Measurements from ENCODE around the gene HYCC1. TPM values are rescaled to one million over a fixed set of nuclear protein-coding genes. Genes with fewer than 3 reads are reported as not detected.
"Not testable (repeated sequence)": the region's sequence is repeated elsewhere in the genome, so short reads cannot be mapped to it uniquely, and the experiment has no call there.

The HYCC1 gene
- total and polyA plus RNA-seq, 8 donors = 31.5 to 59.4 (median 44.0) TPM

DNA sequence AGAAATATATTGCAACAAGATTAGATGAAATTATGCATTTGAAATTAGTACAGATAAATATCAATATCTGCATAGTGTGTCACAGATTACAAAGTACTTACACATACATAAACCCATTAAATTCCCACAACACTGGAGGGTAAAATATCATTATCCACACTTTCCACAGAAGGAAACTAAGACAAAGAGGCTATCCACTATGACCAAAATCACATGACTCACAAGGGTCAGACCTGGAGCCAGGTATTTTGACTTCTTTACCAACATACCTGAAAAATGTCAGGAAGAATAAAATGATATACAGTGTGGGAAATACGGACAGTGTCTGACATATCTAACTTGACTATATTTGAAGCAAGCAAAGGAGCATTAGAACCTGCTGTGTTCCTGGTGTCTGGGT, 34.1 kb downstream of the HYCC1 start:
- H3K4me3 ChIP-seq = no peak overlapping the region
- H3K4me1 ChIP-seq = peaks cover 0 to 7% of the 10 kb centered on the region in 2 donors
- intact Hi-C loops (cut with DNase I) = no loop called here
- H3K36me3 ChIP-seq = peaks cover 0 to 29% of the 10 kb centered on the region in 2 donors
- peak overlapping the region in 1 of 2 donors; percentile 9 for H3K27ac ChIP-seq
- no peak for DNase-seq
- TF ChIP-seq, protein P1, sequence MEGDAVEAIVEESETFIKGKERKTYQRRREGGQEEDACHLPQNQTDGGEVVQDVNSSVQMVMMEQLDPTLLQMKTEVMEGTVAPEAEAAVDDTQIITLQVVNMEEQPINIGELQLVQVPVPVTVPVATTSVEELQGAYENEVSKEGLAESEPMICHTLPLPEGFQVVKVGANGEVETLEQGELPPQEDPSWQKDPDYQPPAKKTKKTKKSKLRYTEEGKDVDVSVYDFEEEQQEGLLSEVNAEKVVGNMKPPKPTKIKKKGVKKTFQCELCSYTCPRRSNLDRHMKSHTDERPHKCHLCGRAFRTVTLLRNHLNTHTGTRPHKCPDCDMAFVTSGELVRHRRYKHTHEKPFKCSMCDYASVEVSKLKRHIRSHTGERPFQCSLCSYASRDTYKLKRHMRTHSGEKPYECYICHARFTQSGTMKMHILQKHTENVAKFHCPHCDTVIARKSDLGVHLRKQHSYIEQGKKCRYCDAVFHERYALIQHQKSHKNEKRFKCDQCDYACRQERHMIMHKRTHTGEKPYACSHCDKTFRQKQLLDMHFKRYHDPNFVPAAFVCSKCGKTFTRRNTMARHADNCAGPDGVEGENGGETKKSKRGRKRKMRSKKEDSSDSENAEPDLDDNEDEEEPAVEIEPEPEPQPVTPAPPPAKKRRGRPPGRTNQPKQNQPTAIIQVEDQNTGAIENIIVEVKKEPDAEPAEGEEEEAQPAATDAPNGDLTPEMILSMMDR (IDR thresholded peaks at IDR 0.05) = no peak
- no peak for ATAC-seq
- H3K9me3 ChIP-seq = no peaks in the 10 kb centered on the region
- H3K27me3 ChIP-seq = no peaks in the 10 kb centered on the region

DNA sequence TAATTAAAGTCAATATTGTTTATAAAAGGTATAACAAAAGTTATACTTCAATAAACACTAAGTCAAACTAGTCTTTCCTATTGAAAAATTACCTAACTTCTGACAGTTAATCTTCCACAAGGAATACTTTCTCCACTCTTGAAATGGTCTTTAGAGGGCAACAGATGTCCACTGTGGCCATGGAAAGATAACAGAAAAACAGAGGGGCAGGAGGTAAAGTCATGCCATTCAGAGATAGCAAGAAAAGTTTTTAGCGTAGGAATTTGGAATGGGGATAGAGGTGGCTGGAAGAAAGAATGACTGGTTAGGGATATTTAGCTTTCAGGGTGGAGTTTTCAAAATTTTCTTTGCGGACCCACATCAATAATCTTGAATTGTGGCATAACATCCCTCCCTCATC, 34.7 kb downstream of the HYCC1 start:
- TF ChIP-seq, protein P1 (IDR thresholded peaks at IDR 0.05) = no peak
- peaks cover 0 to 35% of the 10 kb centered on the region in 2 donors for H3K36me3 ChIP-seq
- H3K4me3 ChIP-seq = no peak overlapping the region
- peaks cover 0 to 7% of the 10 kb centered on the region in 2 donors for H3K4me1 ChIP-seq
- intact Hi-C loops (cut with DNase I) = no loop called here
- H3K27me3 ChIP-seq = no peaks in the 10 kb centered on the region
- H3K9me3 ChIP-seq = no peaks in the 10 kb centered on the region
- H3K27ac ChIP-seq = no peak overlapping the region
- ATAC-seq (no peak), DNase-seq (no peak)

DNA sequence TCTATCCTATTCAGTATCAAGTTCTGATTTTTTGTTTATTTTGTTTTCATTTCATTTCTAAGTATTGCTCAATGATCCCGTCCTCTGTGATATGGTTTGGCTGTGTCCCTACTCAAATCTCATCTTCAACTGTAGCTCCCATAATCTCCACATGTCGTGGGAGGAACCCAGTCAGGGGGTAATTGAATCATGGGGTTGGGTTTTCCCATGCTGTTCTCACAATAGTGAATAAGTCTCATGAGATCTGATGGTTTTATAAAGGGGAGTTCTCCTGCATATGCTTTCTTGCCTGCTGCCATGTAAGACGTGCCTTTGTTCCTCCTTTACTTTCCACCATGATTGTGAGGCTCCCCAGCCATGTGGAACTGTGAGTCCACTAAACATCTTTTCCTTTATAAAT, 39.3 kb downstream of the HYCC1 start:
- H3K9me3 ChIP-seq; H3K4me1 ChIP-seq; H3K27me3 ChIP-seq; H3K27ac ChIP-seq; ATAC-seq; intact Hi-C loops (cut with DNase I); H3K4me3 ChIP-seq; DNase-seq: not testable (repeated sequence)
- H3K36me3 ChIP-seq = peaks cover 0 to 47% of the 10 kb centered on the region in 2 donors

DNA sequence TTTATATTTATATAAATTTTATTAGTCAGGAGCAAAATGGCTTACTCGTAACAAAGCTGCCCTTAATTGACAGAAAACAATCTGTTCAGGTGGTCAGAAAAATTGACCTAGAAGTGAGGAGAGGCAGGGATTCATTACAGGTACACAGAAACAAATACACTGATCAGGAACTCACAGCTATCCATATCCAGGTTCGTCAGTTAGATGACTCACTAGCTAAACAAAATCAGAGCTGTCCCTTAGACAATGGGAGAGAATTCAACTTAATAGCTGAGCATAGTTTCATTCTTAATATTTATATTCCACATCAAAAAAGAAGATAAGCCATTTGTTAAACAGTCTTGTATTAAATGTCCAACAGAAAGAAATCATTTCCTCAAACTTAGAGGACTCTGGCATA, 41.7 kb downstream of the HYCC1 start:
- Histone ChIP-seq H3K9me3 (no peaks in the 10 kb centered on the region), H3K27me3 (no peaks in the 10 kb centered on the region), H3K36me3 (peaks cover 0 to 48% of the 10 kb centered on the region in 2 donors), H3K4me1 (no peaks in the 10 kb centered on the region), H3K4me3 (no peak overlapping the region), H3K27ac (no peak overlapping the region)
- intact Hi-C loops (cut with DNase I) = no loop called here
- TF ChIP-seq, protein P1 (IDR thresholded peaks at IDR 0.05) = no peak
- ATAC-seq (no peak), DNase-seq (no peak)

DNA sequence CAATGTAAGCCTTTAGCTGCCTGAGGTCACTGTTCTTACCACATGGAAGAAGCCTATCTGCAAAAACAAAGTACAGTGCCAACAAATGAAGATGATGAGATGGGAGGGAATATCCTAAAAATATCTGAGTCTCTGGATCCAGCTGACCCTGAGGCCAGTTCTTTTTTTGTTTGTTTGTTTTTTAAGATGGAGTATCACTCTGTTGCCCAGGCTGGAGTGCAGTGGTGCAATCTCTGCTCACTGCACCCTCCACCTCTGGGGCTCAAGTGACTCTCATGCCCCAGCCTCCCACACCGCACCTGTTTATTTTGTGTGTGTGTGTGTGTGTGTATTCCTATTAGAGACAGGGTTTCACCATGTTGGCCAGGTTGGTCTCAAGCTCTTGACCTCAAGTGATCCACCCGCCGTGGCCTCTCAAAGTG, 44.9 kb downstream of the HYCC1 start:
- H3K36me3 ChIP-seq = peaks cover 0 to 18% of the 10 kb centered on the region in 2 donors
- peak; percentile 95 for ATAC-seq
- peak in 2 of 4 donors; percentile 54 to 61 for DNase-seq
- TF ChIP-seq, protein P1 (IDR thresholded peaks at IDR 0.05) = no peak
- H3K4me1 ChIP-seq = no peaks in the 10 kb centered on the region
- no peaks in the 10 kb centered on the region for H3K27me3 ChIP-seq
- no peak overlapping the region for H3K27ac ChIP-seq
- intact Hi-C loops (cut with DNase I) = no loop called here
- H3K9me3 ChIP-seq = no peaks in the 10 kb centered on the region
- no peak overlapping the region for H3K4me3 ChIP-seq

Other genes starting within 250 kb of the HYCC1 start
- 100 to 1,000 TPM; 234 to 278 TPM for gene TOMM7, start 191.3 kb downstream of the HYCC1 start, total RNA-seq
- gene TOMM7, start 191.3 kb downstream of the HYCC1 start, polyA plus RNA-seq (ENCODE audit: insufficient read length in 6 of 6) = 100 to 1,000 TPM; 481 to 580 (median 528) TPM
- gene KLHL7, start 91.7 kb upstream of the HYCC1 start, total RNA-seq = 10 to 100 TPM; 18.1 to 23.3 TPM
- gene KLHL7, start 91.7 kb upstream of the HYCC1 start, polyA plus RNA-seq (ENCODE audit: insufficient read length in 6 of 6) = 10 to 100 TPM; 44.1 to 55.9 (median 49.1) TPM
- gene NUP42, start 167.9 kb upstream of the HYCC1 start, total RNA-seq = 10 to 100 TPM; 23.3 to 33.6 TPM
- gene NUP42, start 167.9 kb upstream of the HYCC1 start, polyA plus RNA-seq (ENCODE audit: insufficient read length in 6 of 6) = 10 to 100 TPM; 55.9 to 82.4 (median 64.0) TPM
- gene GPNMB, start 232.6 kb upstream of the HYCC1 start, total RNA-seq = 100 to 1,000 TPM; 236 to 290 TPM
- 1 to 10 TPM; 2.0 to 4.7 (median 3.0) TPM for gene GPNMB, start 232.6 kb upstream of the HYCC1 start, polyA plus RNA-seq (ENCODE audit: insufficient read length in 6 of 6)

Measured in left lung (tissue), 10 donors.